NT2/D1 (cell line): ENCODE results near the gene COL4A3.

Experiments used
- DNase-seq: peaks from one replicate; pipeline ENCODE4 v3.0.0-alpha.2; 2011; ENCODE audit warnings: low read depth, low spot score
- H3K27me3 ChIP-seq: 2 replicates; pipeline ENCODE4 v1.6.0; 2011; ENCODE audit warnings: mild to moderate bottlenecking; ENCODE audit not compliant: insufficient read length, insufficient read depth
- H3K36me3 ChIP-seq: 2 replicates; pipeline ENCODE4 v1.6.1; 2011; ENCODE audit warnings: mild to moderate bottlenecking, low read length, mixed read lengths; ENCODE audit not compliant: insufficient read depth, insufficient read length
- H3K4me1 ChIP-seq: 2 replicates; pipeline ENCODE4 v1.5.1; 2011; ENCODE audit not compliant: insufficient read depth, insufficient read length
- H3K4me3 ChIP-seq: 2 replicates; pipeline ENCODE4 v1.5.1; 2011; ENCODE audit warnings: low read depth; ENCODE audit not compliant: insufficient read length
- H3K9ac ChIP-seq: 2 replicates; pipeline ENCODE4 v1.6.0; 2011; ENCODE audit warnings: low read depth; ENCODE audit not compliant: insufficient read length
- H3K9me3 ChIP-seq: 2 replicates; pipeline ENCODE4 v1.5.1; 2011; ENCODE audit warnings: mild to moderate bottlenecking, low read length; ENCODE audit not compliant: insufficient read depth
- SUZ12 ChIP-seq: IDR thresholded peaks from 2 replicates; pipeline ENCODE4 v1.6.1; 2011; ENCODE audit not compliant: insufficient read length, insufficient read depth; ENCODE audit errors: extremely low read depth
- YY1 ChIP-seq: IDR thresholded peaks from 2 replicates; pipeline ENCODE4 v1.6.1; 2011; ENCODE audit not compliant: insufficient read length, insufficient read depth
- ZNF274 ChIP-seq: IDR thresholded peaks from 2 replicates; pipeline ENCODE4 v1.6.1; 2011; ENCODE audit warnings: mild to moderate bottlenecking, low read depth, low read length

Gene COL4A3

DNA sequence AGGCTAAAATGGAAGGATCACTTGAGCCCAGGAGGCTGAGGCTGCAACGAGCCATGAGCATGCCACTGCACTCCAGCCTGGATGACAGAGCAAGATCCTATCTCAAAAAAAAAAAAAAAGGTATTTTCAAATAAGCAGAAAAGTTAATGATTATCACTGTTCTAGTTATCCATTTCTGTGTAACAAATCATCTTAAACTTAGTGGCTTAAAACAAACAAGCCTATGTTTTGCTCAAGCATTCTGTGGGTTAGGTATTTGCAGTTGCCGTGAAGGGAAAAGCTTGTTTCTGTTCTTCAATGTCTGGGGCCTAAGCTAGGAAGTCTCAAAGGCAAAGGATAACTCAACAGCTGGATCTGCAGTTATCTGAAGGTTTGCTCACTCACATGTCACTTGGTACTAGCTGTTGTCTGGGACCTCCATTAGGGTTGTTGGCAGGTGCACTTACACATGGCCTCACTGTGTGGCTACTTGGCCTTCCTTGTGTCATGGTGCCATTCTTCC lies 174.7 kb downstream of the COL4A3 start:
- no peak overlapping the region for H3K9ac ChIP-seq

DNA sequence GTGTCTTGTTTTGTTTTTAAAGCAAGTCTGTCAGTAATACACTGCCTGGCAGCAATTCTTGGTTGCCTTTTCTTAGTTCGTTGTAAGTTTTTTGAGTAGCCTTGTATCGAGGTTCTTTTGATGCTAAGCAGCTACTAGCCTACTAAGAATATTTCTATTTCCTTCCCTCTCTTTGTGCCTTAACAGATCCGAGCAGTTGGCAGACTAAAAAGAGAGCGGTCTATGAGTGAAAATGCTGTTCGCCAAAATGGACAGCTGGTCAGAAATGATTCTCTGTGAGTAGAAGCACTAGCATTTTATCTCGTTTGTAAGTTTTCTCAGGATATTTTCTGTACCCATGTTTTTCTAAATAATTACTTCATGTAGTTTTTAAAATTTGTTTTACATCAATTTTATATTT lies 175.7 kb downstream of the COL4A3 start:
- no peak for DNase-seq
- Histone ChIP-seq H3K4me1 (no peaks in the 10 kb centered on the region), H3K4me3 (no peak overlapping the region), H3K9ac (no peak overlapping the region), H3K9me3 (no peaks in the 10 kb centered on the region), H3K36me3 (peaks cover 53% of the 10 kb centered on the region), H3K27me3 (no peaks in the 10 kb centered on the region)
- TF ChIP-seq YY1 (no peak), SUZ12 (no peak), ZNF274 (no peak)

More for the DNA sequence above, 174.7 kb downstream of the COL4A3 start:
- Histone ChIP-seq H3K9me3 (no peaks in the 10 kb centered on the region), H3K27me3 (no peaks in the 10 kb centered on the region), H3K4me1 (no peaks in the 10 kb centered on the region), H3K4me3 (no peak overlapping the region), H3K36me3 (peaks cover 57% of the 10 kb centered on the region)
- TF ChIP-seq ZNF274 (no peak), YY1 (no peak), SUZ12 (no peak)
- DNase-seq = no peak

DNA sequence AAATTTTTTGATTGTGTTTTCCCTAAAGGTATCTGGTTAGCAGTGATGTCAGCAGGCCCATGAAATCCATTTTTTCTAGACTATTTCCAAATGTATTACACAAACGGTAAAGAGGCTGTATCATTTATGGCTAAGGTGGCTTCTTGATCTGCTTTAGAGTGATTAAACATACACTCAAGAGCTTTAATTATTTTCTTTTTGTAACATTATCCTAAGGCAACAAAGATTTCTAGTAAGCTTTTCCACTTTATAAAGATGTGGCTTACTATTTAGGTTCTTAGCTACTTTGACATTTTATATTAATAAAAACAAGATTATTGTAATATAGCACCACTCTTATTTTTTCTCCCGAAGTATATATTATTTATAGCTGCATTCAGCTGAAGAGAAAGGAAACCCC lies 177.1 kb downstream of the COL4A3 start:
- TF ChIP-seq YY1 = no peak
- no peak for TF ChIP-seq SUZ12
- no peak for TF ChIP-seq ZNF274
- Histone ChIP-seq H3K36me3 (peaks cover 41% of the 10 kb centered on the region), H3K9me3 (no peaks in the 10 kb centered on the region), H3K27me3 (no peaks in the 10 kb centered on the region), H3K4me3 (no peak overlapping the region), H3K4me1 (no peaks in the 10 kb centered on the region), H3K9ac (no peak overlapping the region)
- DNase-seq = no peak

DNA sequence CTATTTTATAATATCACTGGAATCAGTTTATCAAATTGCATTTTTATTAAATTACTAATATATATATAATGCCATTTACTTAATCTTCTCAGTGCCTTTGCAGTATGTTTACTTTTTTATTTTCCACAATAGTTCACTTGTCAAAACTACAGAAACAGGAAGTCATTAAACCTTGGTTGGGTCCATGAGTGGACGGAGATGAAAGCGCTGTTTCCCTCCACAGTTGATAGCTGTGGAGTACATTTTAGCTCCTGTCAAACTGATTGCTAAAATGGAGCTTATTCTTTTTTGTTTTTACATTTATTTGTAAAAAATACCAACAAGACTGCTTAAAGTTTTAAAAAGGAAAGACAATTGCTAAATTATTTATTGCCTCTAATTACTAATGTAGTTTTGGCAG lies 179.8 kb downstream of the COL4A3 start:
- Histone ChIP-seq H3K4me3 (no peak overlapping the region), H3K4me1 (no peaks in the 10 kb centered on the region), H3K27me3 (no peaks in the 10 kb centered on the region), H3K9me3 (no peaks in the 10 kb centered on the region), H3K36me3 (peaks cover 45% of the 10 kb centered on the region), H3K9ac (no peak overlapping the region)
- TF ChIP-seq ZNF274 (no peak), SUZ12 (no peak), YY1 (no peak)
- no peak for DNase-seq

DNA sequence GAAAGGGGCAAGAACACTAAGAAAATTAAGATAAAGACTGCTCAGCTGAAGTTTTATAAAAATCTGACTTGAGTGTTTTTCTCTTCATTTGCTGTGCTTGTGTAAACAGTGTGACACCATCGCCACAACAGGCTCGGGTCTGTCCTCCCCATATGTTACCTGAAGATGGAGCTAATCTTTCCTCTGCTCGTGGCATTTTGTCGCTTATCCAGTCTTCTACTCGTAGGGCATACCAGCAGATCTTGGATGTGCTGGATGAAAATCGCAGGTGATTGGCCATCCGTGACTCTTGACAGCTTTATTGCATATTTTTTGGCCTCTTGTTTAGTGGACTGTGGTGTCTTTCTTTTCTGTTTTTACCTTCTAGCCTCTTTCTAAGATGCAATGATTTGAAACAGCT lies 182.7 kb downstream of the COL4A3 start:
- H3K9me3 ChIP-seq = no peaks in the 10 kb centered on the region
- no peak overlapping the region for H3K9ac ChIP-seq
- no peak overlapping the region for H3K4me3 ChIP-seq
- no peaks in the 10 kb centered on the region for H3K4me1 ChIP-seq
- H3K27me3 ChIP-seq = no peaks in the 10 kb centered on the region
- H3K36me3 ChIP-seq = peaks cover 35% of the 10 kb centered on the region
- TF ChIP-seq YY1 = no peak
- no peak for TF ChIP-seq ZNF274
- no peak for TF ChIP-seq SUZ12
- DNase-seq = no peak

DNA sequence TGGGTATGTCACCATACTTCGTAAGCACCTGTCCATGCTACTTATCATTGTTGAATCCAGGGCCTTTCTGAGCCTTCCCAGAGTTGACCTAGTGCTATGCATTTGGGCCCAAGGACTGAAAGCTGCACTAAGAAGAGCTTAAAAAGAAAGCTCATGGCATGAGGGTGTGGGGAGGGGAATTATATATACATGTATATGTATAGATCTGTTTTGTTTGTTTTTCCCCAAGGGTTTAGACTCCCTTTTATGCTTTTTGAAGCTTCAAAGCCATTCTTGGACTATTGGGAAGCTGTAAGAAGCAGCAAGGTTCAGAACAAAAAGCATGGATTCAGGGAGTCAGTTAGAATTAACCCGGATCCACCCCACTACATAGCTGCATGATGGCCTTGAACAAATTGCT lies 183.9 kb downstream of the COL4A3 start:
- Histone ChIP-seq H3K4me1 (no peaks in the 10 kb centered on the region), H3K36me3 (peaks cover 33% of the 10 kb centered on the region), H3K4me3 (no peak overlapping the region), H3K9ac (no peak overlapping the region), H3K27me3 (no peaks in the 10 kb centered on the region), H3K9me3 (no peaks in the 10 kb centered on the region)
- TF ChIP-seq YY1 (no peak), SUZ12 (no peak), ZNF274 (no peak)
- no peak for DNase-seq

DNA sequence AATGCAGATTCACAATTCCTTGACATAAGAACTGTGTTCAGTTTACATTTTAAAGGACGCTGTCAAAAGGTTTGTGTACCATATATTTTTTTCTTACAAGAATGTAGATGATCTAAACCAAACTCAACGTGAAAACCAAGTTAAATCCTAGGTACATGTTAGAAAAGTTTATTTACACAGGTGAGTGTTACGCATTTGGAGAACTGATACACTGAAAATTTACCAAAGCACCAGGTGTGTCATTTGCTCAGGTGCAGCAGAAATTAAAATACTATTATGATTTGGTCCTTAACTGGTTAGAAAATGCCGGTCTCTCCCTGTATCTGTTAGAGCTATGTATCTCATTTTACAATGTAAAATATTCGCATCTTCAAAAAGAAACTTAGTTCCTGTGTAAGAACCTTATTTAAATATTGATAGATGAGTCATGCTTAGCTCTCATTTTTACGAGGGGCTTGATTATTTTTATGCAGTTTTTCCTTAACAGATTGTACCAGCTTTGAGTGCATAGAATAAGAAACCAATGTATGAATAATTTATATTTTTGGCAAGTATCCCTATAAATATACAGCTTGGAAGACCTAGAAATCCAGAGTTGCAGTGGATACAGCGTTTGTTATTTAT lies 185.7 kb downstream of the COL4A3 start:
- Histone ChIP-seq H3K27me3 (no peaks in the 10 kb centered on the region), H3K9me3 (no peaks in the 10 kb centered on the region), H3K4me3 (no peak overlapping the region), H3K9ac (no peak overlapping the region), H3K36me3 (peaks cover 27% of the 10 kb centered on the region), H3K4me1 (no peaks in the 10 kb centered on the region)
- DNase-seq = no peak
- TF ChIP-seq SUZ12 (no peak), YY1 (no peak), ZNF274 (no peak)
